ENCODE measurements around the gene GHDC.
A peak's percentile ranks its signal among the peaks of the same experiment; 100 is the strongest.
"Not testable (repeated sequence)": the region's sequence is repeated elsewhere in the genome, so short reads cannot be mapped to it uniquely, and the experiment has no call there.

The GHDC gene

DNA sequence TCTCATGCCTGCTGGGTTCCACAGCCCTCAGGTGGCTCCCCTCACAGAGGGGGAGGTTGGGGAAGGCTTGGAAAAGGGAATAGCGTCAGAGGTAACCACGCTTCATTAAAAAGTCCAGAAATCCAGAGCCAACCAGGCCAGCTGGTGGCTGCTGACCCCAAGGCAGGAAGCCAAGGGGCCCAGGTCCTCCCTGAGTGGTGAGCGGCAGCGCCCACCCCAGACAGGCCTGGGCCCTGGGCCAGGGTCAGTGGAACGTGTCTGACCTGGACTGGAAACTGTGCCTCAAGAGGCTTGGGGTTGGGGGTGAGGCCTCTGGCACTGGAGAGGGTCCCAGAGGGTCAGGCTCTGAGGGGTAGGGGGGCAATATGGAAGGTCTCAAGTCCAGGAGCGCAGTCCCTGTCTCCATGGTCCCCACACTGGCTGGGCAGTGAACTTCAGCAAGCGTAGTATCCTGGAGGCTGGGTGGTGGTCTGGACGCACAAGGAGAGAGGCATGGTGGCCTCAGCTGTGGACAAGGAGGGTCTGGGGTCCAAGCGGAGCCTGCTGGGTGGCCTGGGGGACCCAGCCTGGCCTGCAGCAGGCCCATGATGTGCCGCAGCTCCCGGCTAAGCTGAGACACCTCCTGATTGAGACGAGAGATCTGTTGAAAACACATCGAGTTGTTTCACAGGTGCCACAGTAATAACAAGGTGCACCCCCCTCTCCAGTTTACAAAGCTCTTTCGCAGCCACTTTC lies 34.3 kb downstream of the GHDC start:
- no peak for DNase-seq

DNA sequence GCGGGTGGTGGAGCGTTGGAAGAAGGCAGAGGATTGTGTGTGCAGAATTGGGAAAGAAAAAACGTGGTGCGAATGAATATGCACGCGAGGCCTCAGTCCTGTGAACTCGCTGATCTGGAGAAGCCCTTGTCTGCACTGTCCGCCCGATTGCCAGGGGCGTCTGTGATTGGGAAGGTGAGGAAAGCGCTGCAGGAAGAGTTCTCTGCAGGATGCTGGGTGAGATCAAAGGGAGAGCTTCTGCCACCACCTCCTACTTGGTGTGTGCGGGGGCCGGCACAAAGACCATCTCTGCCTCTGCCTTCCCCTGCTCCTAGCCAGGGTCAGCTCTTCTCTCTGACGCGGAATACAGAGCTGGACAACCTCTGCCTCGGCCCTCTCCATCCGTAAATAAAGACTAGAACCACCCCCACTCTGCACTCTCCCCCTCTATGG lies 38.7 kb downstream of the GHDC start:
- DNase-seq, result peak in 1 of 56 donors; percentile 30

DNA sequence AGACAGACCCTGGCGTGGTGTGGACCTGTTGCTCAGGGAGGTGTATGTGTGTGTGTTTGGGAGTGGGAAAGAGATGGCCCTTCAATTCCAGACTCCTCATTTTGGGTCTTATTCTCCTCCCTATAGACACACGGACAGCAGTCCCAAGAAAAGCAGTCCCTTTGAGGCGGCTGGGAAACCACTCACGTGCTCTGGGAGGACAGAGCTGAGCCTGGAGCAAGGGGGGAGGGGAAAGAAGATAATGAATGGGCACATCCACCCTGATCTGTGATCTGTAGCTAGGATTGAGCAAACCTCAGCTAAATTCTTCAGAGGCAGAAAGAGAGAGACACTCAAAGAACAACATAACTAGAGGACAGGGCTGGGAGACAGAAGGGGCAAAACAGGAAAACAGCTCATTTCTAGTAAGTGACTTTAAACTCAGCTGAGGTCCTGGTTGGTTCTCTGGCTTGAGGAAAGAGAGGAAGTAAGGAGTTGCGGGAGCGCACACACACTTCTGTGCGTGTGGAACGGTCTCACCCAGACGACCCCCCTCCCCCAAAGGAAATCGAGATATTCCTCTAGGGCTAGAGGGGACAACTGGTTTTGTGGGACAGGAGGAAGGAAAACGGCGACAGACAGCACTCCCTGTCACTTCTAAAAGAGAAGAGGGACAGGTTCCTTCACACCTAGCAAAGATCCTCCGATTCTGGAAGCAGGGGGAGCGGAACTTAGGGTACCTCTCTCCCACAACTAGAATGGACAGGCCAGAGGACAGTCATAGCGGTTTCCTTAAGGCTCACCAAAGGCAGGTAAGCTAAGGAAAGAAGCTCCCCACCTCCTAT lies 40.2 kb downstream of the GHDC start:
- no peak for DNase-seq

DNA sequence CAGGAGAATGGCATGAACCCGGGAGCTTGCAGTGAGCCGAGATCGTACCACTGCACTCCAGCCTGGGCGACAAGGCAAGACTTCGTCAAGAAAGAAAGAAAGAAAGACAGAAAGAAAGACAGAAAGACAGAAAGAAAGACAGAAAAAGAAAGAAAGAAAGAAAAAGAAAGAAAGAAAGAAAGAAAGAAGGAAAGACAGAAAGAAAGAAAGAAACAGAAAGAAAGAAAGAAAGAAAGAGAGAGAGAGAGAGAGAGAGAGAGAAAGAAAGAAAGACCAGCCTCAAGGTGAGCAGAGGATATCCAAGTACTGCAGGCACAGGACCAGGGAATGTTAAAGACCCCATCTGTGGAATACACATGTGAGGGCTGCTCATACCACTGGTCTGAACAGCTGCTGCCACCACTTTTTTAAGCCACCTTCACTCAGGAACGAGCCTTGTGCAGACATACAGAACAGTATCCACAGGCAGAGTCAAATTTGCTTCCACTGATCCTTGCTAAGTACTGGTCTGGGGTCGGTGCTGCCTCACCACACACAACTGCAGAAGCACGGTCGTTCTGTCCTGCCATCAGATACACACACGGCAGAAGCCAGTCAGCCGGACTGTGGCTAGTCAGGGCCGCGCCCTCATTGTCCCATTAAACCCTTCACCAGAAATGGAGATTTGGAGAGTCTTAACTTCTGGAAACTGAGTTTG lies 47.2 kb downstream of the GHDC start:
- no peak for DNase-seq

DNA sequence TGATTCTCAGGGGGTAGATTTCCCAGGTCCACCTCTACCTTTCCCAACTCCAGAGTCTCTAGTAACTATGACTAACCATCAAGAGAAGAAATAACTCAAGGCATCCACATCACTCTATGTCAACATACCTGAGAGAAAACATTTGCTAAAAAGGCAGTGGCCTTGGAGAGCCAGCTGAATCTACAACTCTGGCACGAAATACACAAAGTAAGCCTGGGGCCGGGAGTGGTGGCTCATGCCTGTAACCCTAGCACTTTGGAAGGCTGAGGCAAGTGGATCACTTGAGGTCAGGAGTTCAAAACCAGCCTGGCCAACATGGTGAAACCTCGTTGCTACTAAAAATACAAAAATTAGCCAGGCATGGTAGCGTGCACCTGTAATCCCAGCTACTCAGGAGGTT lies 51.2 kb downstream of the GHDC start:
- not testable (repeated sequence) for DNase-seq

DNA sequence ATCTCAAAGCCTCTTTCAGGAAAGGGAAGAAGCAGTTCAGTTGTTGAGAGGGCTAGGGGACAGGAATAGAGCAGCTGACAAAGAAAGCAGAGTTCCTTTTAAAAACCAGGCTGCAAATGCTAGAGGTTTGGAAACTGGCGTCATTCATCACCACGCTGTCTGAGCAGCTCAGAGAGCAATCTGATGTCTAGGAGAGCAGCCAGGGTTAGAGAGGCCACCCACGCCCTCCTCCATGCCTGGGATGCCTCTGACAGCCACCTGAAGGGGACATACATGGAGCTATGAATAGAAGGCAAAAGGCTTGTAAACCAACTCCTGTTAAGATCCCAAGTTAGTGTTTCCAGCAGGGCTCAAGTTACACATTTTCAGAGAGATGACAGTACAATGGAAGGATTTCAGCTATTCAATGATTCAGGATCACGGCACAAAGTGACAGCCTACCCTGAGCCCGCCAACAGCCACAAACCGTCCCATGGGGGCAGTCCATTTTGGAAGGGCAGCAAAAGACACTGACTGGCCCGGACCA lies 51.9 kb downstream of the GHDC start:
- peak in 34 of 56 donors; percentile 17 to 87 (median 46) for DNase-seq

DNA sequence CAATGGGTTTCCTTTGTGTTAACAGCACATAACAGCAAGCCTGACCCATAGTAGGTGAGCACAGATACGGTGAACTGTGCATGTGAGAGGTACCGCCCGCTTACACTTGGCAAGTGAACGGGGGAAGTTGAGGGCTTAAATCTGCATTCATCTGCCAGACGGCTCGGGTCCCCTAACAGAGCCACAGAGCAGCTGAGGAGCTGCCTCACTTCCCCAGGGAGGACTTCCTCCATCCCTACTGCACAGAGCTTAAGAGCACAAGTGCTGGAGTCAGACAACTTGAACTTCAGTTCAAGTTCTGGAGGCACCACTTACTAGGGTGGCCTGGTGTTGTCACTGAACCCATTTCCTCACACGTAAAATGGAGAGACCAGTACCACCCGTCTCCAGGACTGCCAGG lies 52.9 kb downstream of the GHDC start:
- no peak for DNase-seq

DNA sequence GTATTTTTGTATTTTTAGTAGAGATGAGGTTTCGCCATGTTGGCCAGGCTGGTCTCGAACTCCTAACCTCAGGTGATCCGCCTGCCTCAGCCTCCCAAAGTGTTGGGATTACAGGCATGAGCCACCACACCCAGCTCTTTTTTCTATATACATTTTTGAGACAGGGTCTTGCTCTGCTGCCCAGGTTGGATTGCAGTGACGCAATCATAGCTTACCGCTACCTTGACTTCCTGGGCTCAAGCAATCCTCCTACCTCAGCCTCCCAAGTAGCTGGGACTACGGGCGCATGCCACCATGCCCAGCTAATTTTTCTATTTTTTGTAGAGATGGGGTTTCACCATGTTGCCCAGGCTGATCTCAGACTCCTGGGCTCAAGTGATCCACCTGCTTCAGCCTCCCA lies 53.6 kb downstream of the GHDC start:
- not testable (repeated sequence) for DNase-seq

All from nucleus accumbens (tissue), 56 donors.